Activated CD4-positive, alpha-beta T cell treated with anti-CD3 and anti-CD28 coated beads, Interleukin-2, amount 10 ng/mL, durations not matched to agents 24 days and 14 days (primary cell): Measurements from ENCODE around the gene ATP5F1E. TPM values are rescaled to one million over a fixed set of nuclear protein-coding genes. Genes with fewer than 3 reads are reported as not detected.

ENCODE experiments used
- DNase-seq: peaks from one replicate; pipeline ENCODE4 v3.0.0; 2022
- H3K27ac Mint-ChIP-seq: one replicate; pipeline ENCODE4 v1.8.0; 2022; ENCODE audit warnings: mild to moderate bottlenecking, mixed read lengths
- H3K27me3 Mint-ChIP-seq: one replicate; pipeline ENCODE4 v1.8.0; 2022; ENCODE audit warnings: mixed read lengths
- H3K36me3 Mint-ChIP-seq: one replicate; pipeline ENCODE4 v1.8.0; 2022; ENCODE audit warnings: low read depth, mild to moderate bottlenecking, mixed read lengths
- H3K4me1 Mint-ChIP-seq: one replicate; pipeline ENCODE4 v1.8.0; 2021; ENCODE audit warnings: mixed read lengths
- H3K4me3 Mint-ChIP-seq: one replicate; pipeline ENCODE4 v1.8.0; 2022; ENCODE audit warnings: mild to moderate bottlenecking, moderate library complexity, mixed read lengths
- H3K9me3 Mint-ChIP-seq: one replicate; pipeline ENCODE4 v1.8.0; 2021; ENCODE audit warnings: mixed read lengths
- intact Hi-C: fragments of 100-400 bp; cut with micrococcal nuclease; formaldehyde crosslinking; loops from one replicate; pipeline ENCODE4 v1.15.1; 2023
- total RNA-seq: library from RNA; stranded (reverse); gene quantifications from 2 replicates; pipeline ENCODE4 v1.2.3, GENCODE V29; 2022

ATP5F1E gene
- total RNA-seq, 1 donor from 2014 or later, result 69.9 TPM

DNA sequence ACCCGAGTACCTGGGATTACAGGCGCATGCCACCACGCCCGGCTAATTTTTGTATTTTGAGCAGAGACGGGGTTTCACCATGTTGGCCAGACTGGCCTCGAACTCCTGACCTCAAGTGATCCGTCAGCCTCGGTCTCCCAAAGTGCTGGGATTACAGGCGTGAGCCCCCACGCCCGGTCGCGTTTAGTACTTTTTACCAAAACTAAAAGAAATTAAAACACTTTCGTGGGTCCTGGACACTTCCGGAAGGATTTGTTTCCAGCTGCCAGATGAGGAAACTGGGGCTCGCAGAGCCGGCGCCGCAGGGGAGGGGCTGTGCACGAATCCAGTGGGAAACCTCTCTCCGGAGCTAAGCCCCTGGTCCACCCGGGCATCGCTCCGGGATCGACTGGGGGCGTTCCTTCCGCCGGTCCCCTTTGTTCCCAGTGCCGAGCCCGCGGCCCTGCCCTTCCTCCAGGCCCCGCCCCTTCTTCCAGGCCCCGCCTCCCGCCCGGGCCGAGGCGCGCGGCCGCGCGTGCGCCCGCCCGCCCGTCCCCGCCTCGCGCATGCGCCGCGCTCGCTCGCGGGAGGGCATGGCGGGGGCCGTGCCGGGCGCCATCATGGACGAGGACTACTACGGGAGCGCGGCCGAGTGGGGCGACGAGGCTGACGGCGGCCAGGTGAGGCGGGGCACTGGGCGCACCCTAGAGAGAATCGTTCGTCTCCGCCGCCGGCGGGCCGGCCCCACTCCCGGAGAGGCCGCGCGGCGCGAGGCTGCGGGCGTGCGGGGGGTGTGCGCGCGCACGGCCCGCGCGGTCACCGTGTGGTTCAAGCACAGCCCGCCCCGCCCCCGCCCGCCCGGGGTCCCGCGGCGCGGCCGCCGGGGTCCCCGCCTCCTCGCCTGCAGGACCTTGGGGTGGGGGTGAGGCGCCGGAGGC is 51.2 kb downstream of the ATP5F1E start, which contains the start of gene NELFCD:
Gene NELFCD (plus strand): TSS at position 546 of the 917 bp plus-strand sequence. CDS start 54 bp downstream, at position 600.
- intact Hi-C loops, result loop anchor here (1.0 to 2.0 kb wide), 5 partner anchors 26 to 331 kb away; partner anchors contain the start of genes ATP5F1E and CTSZ
- H3K9me3 Mint-ChIP-seq, result no peaks in the 10 kb centered on the region

GRCh38 chr20:58978351-58979190 is 53.6 kb downstream of the ATP5F1E start:
- H3K9me3 Mint-ChIP-seq, result no peaks in the 10 kb centered on the region
- H3K4me1 Mint-ChIP-seq, result peaks cover 11% of the 10 kb centered on the region
- intact Hi-C loops, result no loop called here
- no peak for DNase-seq
- H3K4me3 Mint-ChIP-seq, result no peak overlapping the region
- H3K27me3 Mint-ChIP-seq, result peaks cover 11% of the 10 kb centered on the region
- no peak overlapping the region for H3K27ac Mint-ChIP-seq
- peaks cover 8% of the 10 kb centered on the region for H3K36me3 Mint-ChIP-seq

More for the DNA sequence above, 51.2 kb downstream of the ATP5F1E start, which contains the start of gene NELFCD:
- Mint-ChIP-seq H3K4me3 (peak within 1 kb of the TSS; percentile 94), H3K36me3 (peaks cover 22% of the 10 kb centered on the region), H3K4me1 (peaks cover 27% of the 10 kb centered on the region), H3K27ac (peak within 1 kb of the TSS; percentile 91), H3K27me3 (peaks cover 9% of the 10 kb centered on the region)
- DNase-seq, result peak; percentile 97

GRCh38 chr20:58976061-58976730 is 55.9 kb downstream of the ATP5F1E start:
- intact Hi-C loops, result no loop called here
- Mint-ChIP-seq H3K27ac (no peak overlapping the region), H3K27me3 (peaks cover 18% of the 10 kb centered on the region), H3K9me3 (no peaks in the 10 kb centered on the region), H3K4me1 (no peaks in the 10 kb centered on the region), H3K36me3 (no peaks in the 10 kb centered on the region), H3K4me3 (no peak overlapping the region)
- no peak for DNase-seq

Other genes starting within 250 kb of the ATP5F1E start
- 0.64 and 1.6 TPM in 2 replicates for gene GNAS-AS1, start 181.4 kb downstream of the ATP5F1E start, total RNA-seq
- gene GNAS, start 179.6 kb downstream of the ATP5F1E start, total RNA-seq, result 500 and 523 TPM in 2 replicates
- gene NELFCD, start 51.1 kb downstream of the ATP5F1E start, total RNA-seq, result 119 and 120 TPM in 2 replicates
- gene CTSZ, start 25.1 kb downstream of the ATP5F1E start, total RNA-seq, result 48.1 and 51.1 TPM in 2 replicates
- gene TUBB1, start 12.9 kb downstream of the ATP5F1E start, total RNA-seq, result not detected in 2 replicates
- gene PRELID3B, start 10.5 kb upstream of the ATP5F1E start, total RNA-seq, result 119 and 123 TPM in 2 replicates
- gene ZNF831, start 131.5 kb upstream of the ATP5F1E start, total RNA-seq, result 3.1 and 3.4 TPM in 2 replicates